Trophoblast cell (in vitro differentiated cells and primary cell): ENCODE results near the gene SELENOW.

Experiments
- DNase-seq, 2 donors: peaks; one replicate each; pipeline ENCODE4 v3.0.0-alpha.2; 2016
- H2AFZ ChIP-seq: 2 replicates; pipeline ENCODE4 v1.6.1; 2013; ENCODE audit warnings: low read length, moderate library complexity, mild to moderate bottlenecking; ENCODE audit not compliant: insufficient read depth, poor library complexity
- H2AK5ac ChIP-seq: 2 replicates; pipeline ENCODE4 v1.6.1; 2013; ENCODE audit warnings: mild to moderate bottlenecking, low read length
- H2BK120ac ChIP-seq: 2 replicates; pipeline ENCODE4 v1.6.1; 2013; ENCODE audit warnings: low read length, mild to moderate bottlenecking, moderate library complexity; ENCODE audit not compliant: insufficient read depth, poor library complexity
- H2BK12ac ChIP-seq: 2 replicates; pipeline ENCODE4 v1.6.1; 2013; ENCODE audit warnings: mild to moderate bottlenecking, low read length, moderate library complexity
- H2BK5ac ChIP-seq: 2 replicates; pipeline ENCODE4 v1.6.1; 2013; ENCODE audit warnings: low read length, low read depth, moderate library complexity, mild to moderate bottlenecking; ENCODE audit not compliant: poor library complexity
- H3K14ac ChIP-seq: 2 replicates; pipeline ENCODE4 v1.6.1; 2013; ENCODE audit warnings: mild to moderate bottlenecking, low read length
- H3K18ac ChIP-seq: 2 replicates; pipeline ENCODE4 v1.6.1; 2013; ENCODE audit warnings: mild to moderate bottlenecking, low read length
- H3K23ac ChIP-seq: 2 replicates; pipeline ENCODE4 v1.6.1; 2013; ENCODE audit warnings: low read length
- H3K27ac ChIP-seq: 2 replicates; pipeline ENCODE4 v1.5.1; 2013; ENCODE audit warnings: low read depth, mild to moderate bottlenecking, inconsistent platforms, low read length, moderate library complexity
- H3K27me3 ChIP-seq: 2 replicates; pipeline ENCODE4 v1.6.1; 2013; ENCODE audit warnings: inconsistent platforms, mild to moderate bottlenecking, low read length, moderate library complexity; ENCODE audit not compliant: insufficient read depth
- H3K36me3 ChIP-seq, 2 experiments: 1 replicate in 1 of 2; 2 replicates in 1 of 2; pipeline ENCODE4 v1.6.1; 2013; ENCODE audit warnings: low read length in 2 of 2, mild to moderate bottlenecking in 2 of 2, moderate library complexity in 1 of 2; ENCODE audit not compliant: insufficient read depth in 2 of 2, control insufficient read depth in 1 of 2
- H3K4ac ChIP-seq: 2 replicates; pipeline ENCODE4 v1.6.1; 2013; ENCODE audit warnings: low read depth, mild to moderate bottlenecking, low read length, moderate library complexity
- H3K4me1 ChIP-seq, 2 experiments: 1 replicate in 1 of 2; 2 replicates in 1 of 2; pipeline ENCODE4 v1.6.1; 2013; ENCODE audit warnings: low read length in 2 of 2, mild to moderate bottlenecking in 2 of 2, moderate library complexity in 1 of 2; ENCODE audit not compliant: insufficient read depth in 2 of 2, control insufficient read depth in 1 of 2
- H3K4me2 ChIP-seq: 2 replicates; pipeline ENCODE4 v1.6.1; 2013; ENCODE audit warnings: inconsistent platforms, mild to moderate bottlenecking, low read length, moderate library complexity
- H3K4me3 ChIP-seq: 2 replicates; pipeline ENCODE4 v1.5.1; 2013; ENCODE audit warnings: mild to moderate bottlenecking, low read depth, low read length, inconsistent platforms
- H3K79me1 ChIP-seq: one replicate; pipeline ENCODE4 v1.6.1; 2013; ENCODE audit warnings: low read length
- H3K79me2 ChIP-seq: 2 replicates; pipeline ENCODE4 v1.6.1; 2013; ENCODE audit warnings: low read length, mild to moderate bottlenecking; ENCODE audit not compliant: control insufficient read depth, insufficient read depth, poor library complexity
- H3K9ac ChIP-seq: 2 replicates; pipeline ENCODE4 v1.6.1; 2013; ENCODE audit warnings: mild to moderate bottlenecking, low read length
- H3K9me3 ChIP-seq: 2 replicates; pipeline ENCODE4 v1.6.1; 2013; ENCODE audit warnings: low read depth, mild to moderate bottlenecking, control low read depth, inconsistent platforms, low read length; ENCODE audit not compliant: insufficient read depth
- H4K12ac ChIP-seq: 2 replicates; pipeline ENCODE4 v1.6.1; 2013; ENCODE audit warnings: low read depth, mild to moderate bottlenecking, low read length, moderate library complexity
- H4K8ac ChIP-seq: 2 replicates; pipeline ENCODE4 v1.6.1; 2013; ENCODE audit warnings: low read depth, mild to moderate bottlenecking, low read length, moderate library complexity
- H4K91ac ChIP-seq: one replicate; pipeline ENCODE4 v1.6.1; 2013; ENCODE audit warnings: low read depth, mild to moderate bottlenecking, low read length, moderate library complexity
- WGBS: extraction: QIAGEN DNeasy Blood & Tissue Kit; methylation state at CpG from one replicate; pipeline ENCODE4 v1.1.7; 2013; ENCODE audit warnings: missing lambda C conversion rate; ENCODE audit not compliant: insufficient read length, insufficient coverage; ENCODE audit errors: extremely low coverage; 5-methylcytosine and 5-hydroxymethylcytosine counted together

SELENOW gene

DNA sequence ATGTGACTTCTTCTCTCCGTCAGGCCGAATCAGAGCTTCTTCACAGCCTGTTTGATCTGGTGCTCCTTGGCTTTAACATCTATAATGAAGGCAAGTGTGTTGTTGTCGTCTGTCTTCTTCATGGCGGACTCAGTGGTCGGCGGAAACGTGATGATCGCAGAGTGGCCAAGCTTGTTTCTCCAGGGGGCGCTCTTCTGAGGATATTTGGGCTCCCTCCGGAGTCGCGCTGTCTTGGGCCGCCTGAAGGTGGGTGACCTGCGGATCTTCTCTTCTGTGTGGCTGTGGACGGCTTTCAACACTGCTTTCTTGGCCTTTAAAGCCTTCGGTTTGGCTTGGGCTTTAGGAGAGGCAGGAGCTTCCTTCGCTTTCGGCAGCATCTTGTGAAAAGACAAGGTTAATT is 16.0 kb downstream of the SELENOW start:
- Histone ChIP-seq H2AK5ac (no peak overlapping the region), H3K79me2 (no peaks in the 10 kb centered on the region), H3K9me3 (no peaks in the 10 kb centered on the region), H2BK120ac (no peak overlapping the region), H3K4me2 (no peak overlapping the region), H4K8ac (no peak overlapping the region), H4K91ac (no peak overlapping the region), H2BK5ac (no peak overlapping the region), H2AFZ (no peak overlapping the region), H3K18ac (no peak overlapping the region), H3K23ac (no peak overlapping the region), H3K4ac (no peak overlapping the region), H3K9ac (no peak overlapping the region), H3K4me3 (no peak overlapping the region), H4K12ac (no peak overlapping the region), H2BK12ac (no peak overlapping the region), H3K36me3 (no peaks in the 10 kb centered on the region), H3K27ac (no peak overlapping the region), H3K79me1 (no peaks in the 10 kb centered on the region), H3K14ac (no peak overlapping the region), H3K4me1 (no peaks in the 10 kb centered on the region), H3K27me3 (no peaks in the 10 kb centered on the region)
- WGBS, result no CpG with 5 or more reads among the region's 18 CpGs
- DNase-seq, result peak in 1 of 2 donors; percentile 24

DNA sequence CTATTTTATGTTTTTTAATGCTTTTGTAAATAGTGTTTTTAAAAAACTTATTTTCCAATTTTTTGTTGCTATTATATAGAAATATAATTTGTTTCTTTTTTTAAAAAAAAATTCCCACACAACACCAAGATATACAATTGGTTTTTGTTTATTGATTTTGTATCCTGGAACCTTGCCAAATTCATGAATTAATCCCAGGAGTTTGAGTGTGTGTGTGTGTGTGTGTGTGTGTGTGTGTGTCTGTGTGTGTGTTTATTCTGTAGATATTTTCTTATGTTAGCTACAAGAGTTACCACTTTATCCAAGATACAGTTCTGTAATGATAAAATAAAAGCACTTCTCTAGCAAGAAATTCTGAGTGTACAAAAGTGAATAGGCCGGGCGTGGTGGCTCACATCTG is 18.3 kb downstream of the SELENOW start:
- no peak overlapping the region for H3K4ac ChIP-seq
- no peak overlapping the region for H3K4me3 ChIP-seq
- no peaks in the 10 kb centered on the region for H3K36me3 ChIP-seq
- H2BK12ac ChIP-seq, result no peak overlapping the region
- H3K9me3 ChIP-seq, result no peaks in the 10 kb centered on the region
- no peak overlapping the region for H4K8ac ChIP-seq
- H3K9ac ChIP-seq, result no peak overlapping the region
- no peak overlapping the region for H2BK120ac ChIP-seq
- no peak overlapping the region for H3K14ac ChIP-seq
- H3K27ac ChIP-seq, result no peak overlapping the region
- no peaks in the 10 kb centered on the region for H3K79me2 ChIP-seq
- DNase-seq, result no peak
- H2BK5ac ChIP-seq, result no peak overlapping the region
- no peak overlapping the region for H4K91ac ChIP-seq
- H3K23ac ChIP-seq, result no peak overlapping the region
- no peaks in the 10 kb centered on the region for H3K79me1 ChIP-seq
- no peak overlapping the region for H2AFZ ChIP-seq
- H2AK5ac ChIP-seq, result no peak overlapping the region
- no peaks in the 10 kb centered on the region for H3K27me3 ChIP-seq
- H3K4me2 ChIP-seq, result no peak overlapping the region
- H4K12ac ChIP-seq, result no peak overlapping the region
- no CpG with 5 or more reads among the region's 2 CpGs for WGBS
- no peaks in the 10 kb centered on the region for H3K4me1 ChIP-seq
- no peak overlapping the region for H3K18ac ChIP-seq

DNA sequence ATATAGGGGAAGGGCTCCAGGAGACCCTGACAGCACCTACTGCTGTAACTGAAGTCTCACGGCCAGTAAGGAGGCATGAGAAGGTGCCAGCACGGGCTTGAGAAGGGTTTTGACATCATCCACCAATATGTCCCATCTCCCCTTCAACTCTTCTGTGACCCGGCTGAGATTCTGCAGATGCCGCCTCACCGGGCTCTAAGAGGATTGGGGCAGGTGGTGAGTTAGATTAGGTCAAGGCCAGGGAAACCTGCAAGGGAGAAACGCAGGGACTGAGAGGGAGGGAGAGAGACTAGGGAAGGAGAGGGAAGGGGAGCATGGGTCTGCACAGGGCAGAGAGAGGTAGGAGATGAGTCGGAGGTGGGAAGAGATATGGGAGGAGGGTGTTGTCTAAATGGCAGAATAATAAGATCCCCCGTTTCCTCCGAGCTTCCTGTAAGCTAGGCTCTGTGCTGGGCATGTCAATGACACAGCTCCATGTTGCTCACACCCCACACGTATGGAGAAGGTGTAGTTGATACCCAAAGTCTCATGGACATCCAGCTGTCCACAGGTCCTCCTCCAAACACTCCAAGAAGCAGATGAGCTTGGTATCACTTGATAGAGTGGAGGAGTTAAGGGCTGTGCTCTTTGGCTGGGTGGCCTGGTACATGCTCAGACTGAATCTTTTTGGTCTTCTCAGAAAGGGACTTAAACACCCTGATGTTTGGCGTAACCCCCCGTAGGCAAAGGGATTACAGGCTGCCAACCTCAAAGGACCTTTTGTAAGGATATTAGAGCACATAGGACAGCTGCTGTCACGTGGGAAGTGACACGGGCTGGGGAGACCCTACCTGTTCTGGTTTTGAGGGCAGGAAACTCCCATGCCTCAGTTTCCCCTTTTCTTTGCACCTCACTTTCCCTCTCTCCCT is 19.7 kb downstream of the SELENOW start:
- no peak overlapping the region for H3K9ac ChIP-seq
- no peak overlapping the region for H2BK120ac ChIP-seq
- H3K27ac ChIP-seq, result no peak overlapping the region
- no peak overlapping the region for H4K12ac ChIP-seq
- H3K79me1 ChIP-seq, result no peaks in the 10 kb centered on the region
- no peak overlapping the region for H2AFZ ChIP-seq
- no peak overlapping the region for H3K4me2 ChIP-seq
- no peak overlapping the region for H2BK12ac ChIP-seq
- H3K14ac ChIP-seq, result no peak overlapping the region
- no peak for DNase-seq
- no peak overlapping the region for H3K4ac ChIP-seq
- no peak overlapping the region for H4K8ac ChIP-seq
- no peak overlapping the region for H3K23ac ChIP-seq
- H2AK5ac ChIP-seq, result no peak overlapping the region
- H3K4me1 ChIP-seq, result no peaks in the 10 kb centered on the region
- no peak overlapping the region for H3K18ac ChIP-seq
- H3K27me3 ChIP-seq, result no peaks in the 10 kb centered on the region
- no peaks in the 10 kb centered on the region for H3K9me3 ChIP-seq
- H3K79me2 ChIP-seq, result no peaks in the 10 kb centered on the region
- H2BK5ac ChIP-seq, result no peak overlapping the region
- H3K36me3 ChIP-seq, result no peaks in the 10 kb centered on the region
- H3K4me3 ChIP-seq, result no peak overlapping the region
- WGBS, result no CpG with 5 or more reads among the region's 14 CpGs
- no peak overlapping the region for H4K91ac ChIP-seq

DNA sequence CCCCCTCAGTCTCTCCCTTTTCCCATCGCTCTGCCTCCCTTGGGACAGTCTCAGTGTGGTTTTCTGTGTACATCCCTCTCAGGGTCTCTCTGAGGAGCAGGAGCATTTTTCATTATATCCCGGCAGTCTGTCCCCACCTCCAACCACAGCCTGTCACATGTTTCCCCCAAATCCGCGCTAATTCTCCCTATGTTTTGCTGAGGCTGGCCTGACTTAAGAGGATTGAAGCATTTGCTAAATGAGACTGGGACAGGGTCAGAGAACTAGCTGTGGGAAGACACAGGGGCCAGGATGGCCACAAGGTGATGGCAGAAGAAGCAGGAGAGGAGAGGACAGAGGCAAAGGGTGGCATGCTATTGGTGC is 20.4 kb downstream of the SELENOW start:
- Histone ChIP-seq H3K9me3 (no peaks in the 10 kb centered on the region), H3K4me2 (no peak overlapping the region), H3K79me2 (no peaks in the 10 kb centered on the region), H2AFZ (no peak overlapping the region), H2BK12ac (no peak overlapping the region), H3K18ac (no peak overlapping the region), H3K14ac (no peak overlapping the region), H3K79me1 (no peaks in the 10 kb centered on the region), H2BK5ac (no peak overlapping the region), H3K27me3 (no peaks in the 10 kb centered on the region), H4K12ac (no peak overlapping the region), H3K36me3 (no peaks in the 10 kb centered on the region), H4K91ac (no peak overlapping the region), H2AK5ac (no peak overlapping the region), H3K27ac (no peak overlapping the region), H4K8ac (no peak overlapping the region), H3K4ac (no peak overlapping the region), H3K23ac (no peak overlapping the region), H2BK120ac (no peak overlapping the region), H3K9ac (no peak overlapping the region), H3K4me3 (no peak overlapping the region), H3K4me1 (no peaks in the 10 kb centered on the region)
- DNase-seq, result no peak
- WGBS, result no CpG with 5 or more reads among the region's 4 CpGs
